ENCODE data around the gene AURKAIP1. TPM values are rescaled to one million over a fixed set of nuclear protein-coding genes. Genes with fewer than 3 reads are reported as not detected.
"Not testable (repeated sequence)": the region's sequence is repeated elsewhere in the genome, so short reads cannot be mapped to it uniquely, and the experiment has no call there.

The AURKAIP1 gene
- polyA plus RNA-seq, 3 donors from 2014 or later: 168 to 216 (median 190) TPM

GRCh38 chr1:1387098-1388077 lies 12.4 kb upstream of the AURKAIP1 start:
- H3K9me3 Mint-ChIP-seq: no peaks in the 10 kb centered on the region
- H3K36me3 Mint-ChIP-seq: peaks cover 24 to 50% (median 29%) of the 10 kb centered on the region in 3 donors
- H3K4me1 Mint-ChIP-seq: peaks cover 1 to 3% of the 10 kb centered on the region in 2 donors
- H3K27ac Mint-ChIP-seq: no peak overlapping the region
- no peak overlapping the region for H3K4me3 Mint-ChIP-seq
- H3K27me3 Mint-ChIP-seq (ENCODE audit: low read depth in 3 of 3): peaks cover 0 to 3% (median 0%) of the 10 kb centered on the region in 3 donors
- DNase-seq: no peak

GRCh38 chr1:1385931-1386330 lies 10.9 kb upstream of the AURKAIP1 start:
- peaks cover 15 to 38% (median 22%) of the 10 kb centered on the region in 3 donors for H3K36me3 Mint-ChIP-seq
- peak overlapping the region in 1 of 6 donors; percentile 28 for H3K27ac Mint-ChIP-seq
- no peaks in the 10 kb centered on the region for H3K9me3 Mint-ChIP-seq
- H3K27me3 Mint-ChIP-seq (ENCODE audit: low read depth in 3 of 3): peaks cover 0 to 3% (median 0%) of the 10 kb centered on the region in 3 donors
- no peak for DNase-seq
- H3K4me1 Mint-ChIP-seq: no peaks in the 10 kb centered on the region
- H3K4me3 Mint-ChIP-seq: no peak overlapping the region

GRCh38 chr1:1385339-1385738 lies 10.3 kb upstream of the AURKAIP1 start:
- not testable (repeated sequence) for H3K9me3 Mint-ChIP-seq; DNase-seq; H3K27me3 Mint-ChIP-seq (ENCODE audit: low read depth in 3 of 3); H3K4me3 Mint-ChIP-seq; H3K4me1 Mint-ChIP-seq; H3K27ac Mint-ChIP-seq
- peaks cover 9 to 33% (median 16%) of the 10 kb centered on the region in 3 donors for H3K36me3 Mint-ChIP-seq

GRCh38 chr1:1381294-1381693 lies 6.3 kb upstream of the AURKAIP1 start:
- no peak for DNase-seq
- peaks cover 0 to 3% (median 2%) of the 10 kb centered on the region in 3 donors for H3K36me3 Mint-ChIP-seq

GRCh38 chr1:1380860-1381259 lies 5.9 kb upstream of the AURKAIP1 start:
- H3K9me3 Mint-ChIP-seq: no peaks in the 10 kb centered on the region
- H3K36me3 Mint-ChIP-seq: no peaks in the 10 kb centered on the region
- no peaks in the 10 kb centered on the region for H3K27me3 Mint-ChIP-seq (ENCODE audit: low read depth in 3 of 3)
- H3K27ac Mint-ChIP-seq: no peak overlapping the region
- no peak for DNase-seq
- H3K4me1 Mint-ChIP-seq: no peaks in the 10 kb centered on the region
- no peak overlapping the region for H3K4me3 Mint-ChIP-seq

More at GRCh38 chr1:1381294-1381693, 6.3 kb upstream of the AURKAIP1 start:
- Mint-ChIP-seq H3K9me3 (no peaks in the 10 kb centered on the region), H3K4me1 (no peaks in the 10 kb centered on the region), H3K27me3 (ENCODE audit: low read depth in 3 of 3) (no peaks in the 10 kb centered on the region), H3K27ac (no peak overlapping the region), H3K4me3 (no peak overlapping the region)

- Mint-ChIP-seq H3K4me3 (peak overlapping the region in 1 of 5 donors; percentile 1), H3K36me3 (no peaks in the 10 kb centered on the region), H3K27ac (peak overlapping the region in 1 of 6 donors; percentile 40)
Measured at GRCh38 chr1:1377540-1378205, 2.7 kb upstream of the AURKAIP1 start.

GRCh38 chr1:1376551-1377226 lies 1.7 kb upstream of the AURKAIP1 start:
- no peak for DNase-seq
- Mint-ChIP-seq H3K4me1 (peaks cover 12 to 25% of the 10 kb centered on the region in 2 donors), H3K27ac (peak overlapping the region in 5 of 6 donors; percentile 29 to 98 (median 74)), H3K4me3 (peak overlapping the region in 4 of 5 donors; percentile 46 to 90 (median 60)), H3K27me3 (ENCODE audit: low read depth in 3 of 3) (peaks cover 0 to 6% (median 3%) of the 10 kb centered on the region in 3 donors), H3K9me3 (no peaks in the 10 kb centered on the region), H3K36me3 (no peaks in the 10 kb centered on the region)

More at GRCh38 chr1:1377540-1378205, 2.7 kb upstream of the AURKAIP1 start:
- DNase-seq: no peak
- peaks cover 12 to 19% of the 10 kb centered on the region in 2 donors for H3K4me1 Mint-ChIP-seq
- H3K27me3 Mint-ChIP-seq (ENCODE audit: low read depth in 3 of 3): peaks cover 0 to 6% (median 3%) of the 10 kb centered on the region in 3 donors
- no peaks in the 10 kb centered on the region for H3K9me3 Mint-ChIP-seq

- H3K4me3 Mint-ChIP-seq: peak overlapping the region; percentile 60 to 93 (median 91)
- peaks cover 12 to 32% of the 10 kb centered on the region in 2 donors for H3K4me1 Mint-ChIP-seq
- peaks cover 4 to 11% (median 6%) of the 10 kb centered on the region in 3 donors for H3K27me3 Mint-ChIP-seq (ENCODE audit: low read depth in 3 of 3)
- H3K36me3 Mint-ChIP-seq: no peaks in the 10 kb centered on the region
- H3K27ac Mint-ChIP-seq: peak overlapping the region in 5 of 6 donors; percentile 19 to 92 (median 56)
- DNase-seq: no peak
- no peaks in the 10 kb centered on the region for H3K9me3 Mint-ChIP-seq
Measured at GRCh38 chr1:1374589-1374928, 448 bp downstream of the AURKAIP1 start.

- no peaks in the 10 kb centered on the region for H3K36me3 Mint-ChIP-seq
- peaks cover 12 to 32% of the 10 kb centered on the region in 2 donors for H3K4me1 Mint-ChIP-seq
- no peak for DNase-seq
- H3K27ac Mint-ChIP-seq: peak overlapping the region in 5 of 6 donors; percentile 39 to 92 (median 62)
- H3K4me3 Mint-ChIP-seq: peak overlapping the region; percentile 61 to 93 (median 91)
- no peaks in the 10 kb centered on the region for H3K9me3 Mint-ChIP-seq
- peaks cover 4 to 11% (median 6%) of the 10 kb centered on the region in 3 donors for H3K27me3 Mint-ChIP-seq (ENCODE audit: low read depth in 3 of 3)
Measured at GRCh38 chr1:1373815-1374588, 1.0 kb downstream of the AURKAIP1 start.

- peaks cover 12 to 32% of the 10 kb centered on the region in 2 donors for H3K4me1 Mint-ChIP-seq
- no peak for DNase-seq
- peaks cover 4 to 11% (median 6%) of the 10 kb centered on the region in 3 donors for H3K27me3 Mint-ChIP-seq (ENCODE audit: low read depth in 3 of 3)
- H3K36me3 Mint-ChIP-seq: no peaks in the 10 kb centered on the region
- H3K27ac Mint-ChIP-seq: peak overlapping the region in 5 of 6 donors; percentile 23 to 79 (median 64)
- H3K9me3 Mint-ChIP-seq: no peaks in the 10 kb centered on the region
- H3K4me3 Mint-ChIP-seq: peak overlapping the region in 4 of 5 donors; percentile 50 to 74 (median 64)
Measured at GRCh38 chr1:1373051-1373814, 1.8 kb downstream of the AURKAIP1 start.

- H3K27me3 Mint-ChIP-seq (ENCODE audit: low read depth in 3 of 3): peaks cover 4 to 11% (median 6%) of the 10 kb centered on the region in 3 donors
- H3K27ac Mint-ChIP-seq: peak overlapping the region in 5 of 6 donors; percentile 45 to 72 (median 69)
- no peaks in the 10 kb centered on the region for H3K9me3 Mint-ChIP-seq
- H3K4me3 Mint-ChIP-seq: peak overlapping the region; percentile 21 to 58 (median 52)
- peaks cover 12 to 32% of the 10 kb centered on the region in 2 donors for H3K4me1 Mint-ChIP-seq
- DNase-seq: peak; percentile 75 to 77 (median 76)
- H3K36me3 Mint-ChIP-seq: no peaks in the 10 kb centered on the region
Measured at GRCh38 chr1:1371746-1372711, 3.0 kb downstream of the AURKAIP1 start.

All from immature natural killer cell (primary cell).